CD4-positive, alpha-beta T cell treated with Interleukin-4 for 4 hours (primary cell): ENCODE results near the gene SPATA6L.
"Not testable (repeated sequence)": the region's sequence is repeated elsewhere in the genome, so short reads cannot be mapped to it uniquely, and the experiment has no call there.

Experiments
- DNase-seq: peaks from one replicate; pipeline ENCODE4 v3.0.0-alpha.2; 2020

The SPATA6L gene

GRCh38 chr9:4674783-4675182 lies 8.5 kb upstream of the SPATA6L start:
- no peak for DNase-seq

- no peak for DNase-seq
Measured at GRCh38 chr9:4671737-4672136, 5.5 kb upstream of the SPATA6L start.

- DNase-seq, result no peak
Measured at GRCh38 chr9:4670591-4670990, 4.3 kb upstream of the SPATA6L start.

- DNase-seq, result no peak
Measured at GRCh38 chr9:4669890-4670289, 3.6 kb upstream of the SPATA6L start.

GRCh38 chr9:4668604-4669003 lies 2.3 kb upstream of the SPATA6L start:
- no peak for DNase-seq

GRCh38 chr9:4667681-4668080 lies 1.4 kb upstream of the SPATA6L start:
- DNase-seq, result no peak

- DNase-seq, result no peak
Measured at GRCh38 chr9:4665357-4665756, 923 bp downstream of the SPATA6L start.

- no peak for DNase-seq
Measured at GRCh38 chr9:4663956-4664355, 2.3 kb downstream of the SPATA6L start.

GRCh38 chr9:4662989-4663792 lies 3.1 kb downstream of the SPATA6L start:
- DNase-seq, result peak; percentile 48

GRCh38 chr9:4662108-4662988 lies 3.9 kb downstream of the SPATA6L start, which contains the start of gene PLPP6:
PLPP6 (plus strand) TSS chr9:4662294; CDS start chr9:4662376, 82 bp downstream.
- DNase-seq, result peak; percentile 75

GRCh38 chr9:4661611-4662010 lies 4.7 kb downstream of the SPATA6L start:
- peak; percentile 27 for DNase-seq

- DNase-seq, result no peak
Measured at GRCh38 chr9:4661165-4661564, 5.1 kb downstream of the SPATA6L start.

GRCh38 chr9:4660665-4661064 lies 5.6 kb downstream of the SPATA6L start:
- DNase-seq, result not testable (repeated sequence)

- no peak for DNase-seq
Measured at GRCh38 chr9:4657426-4658159, 8.7 kb downstream of the SPATA6L start.

- DNase-seq, result no peak
Measured at GRCh38 chr9:4656621-4657020, 9.7 kb downstream of the SPATA6L start.

GRCh38 chr9:4656196-4656595 lies 10.1 kb downstream of the SPATA6L start:
- DNase-seq, result not testable (repeated sequence)

GRCh38 chr9:4654538-4654937 lies 11.7 kb downstream of the SPATA6L start:
- no peak for DNase-seq

- peak; percentile 33 for DNase-seq
Measured at GRCh38 chr9:4654084-4654483, 12.2 kb downstream of the SPATA6L start.

- DNase-seq, result no peak
Measured at GRCh38 chr9:4642351-4642750, 23.9 kb downstream of the SPATA6L start.

- DNase-seq, result peak; percentile 40
Measured at GRCh38 chr9:4640027-4640426, 26.3 kb downstream of the SPATA6L start.

- DNase-seq, result no peak
Measured at GRCh38 chr9:4639420-4639819, 26.9 kb downstream of the SPATA6L start.

GRCh38 chr9:4638968-4639367 lies 27.3 kb downstream of the SPATA6L start:
- DNase-seq, result no peak

GRCh38 chr9:4630836-4631235 lies 35.4 kb downstream of the SPATA6L start:
- DNase-seq, result no peak
